HPDE6-E6E7 (cell line): ENCODE measurements around the gene KIRREL1.

Experiments
- DNase-seq: peaks from one replicate; pipeline ENCODE4 v3.0.0; 2011; ENCODE audit warnings: missing footprints; ENCODE audit errors: extremely low spot score

KIRREL1 gene

GRCh38 chr1:157993147-157993917, at the start of gene KIRREL1:
KIRREL1 (plus strand) TSS chr1:157993645; CDS start chr1:157993677, 32 bp downstream.
- no peak for DNase-seq

GRCh38 chr1:157944663-157945280, 48.7 kb upstream of the KIRREL1 start:
- no peak for DNase-seq

- DNase-seq = peak; percentile 34
These were observed 45.0 kb upstream of the KIRREL1 start for GRCh38 chr1:157948312-157949073.

GRCh38 chr1:157949074-157949354, 44.4 kb upstream of the KIRREL1 start:
- DNase-seq = no peak

GRCh38 chr1:157951230-157951629, 42.2 kb upstream of the KIRREL1 start:
- no peak for DNase-seq

GRCh38 chr1:157952601-157953000, 40.8 kb upstream of the KIRREL1 start:
- DNase-seq = no peak

- DNase-seq = no peak
These were observed 38.2 kb upstream of the KIRREL1 start for GRCh38 chr1:157955221-157955620.

- DNase-seq = no peak
These were observed 37.6 kb upstream of the KIRREL1 start for GRCh38 chr1:157955857-157956256.

- DNase-seq = no peak
These were observed 36.7 kb upstream of the KIRREL1 start for GRCh38 chr1:157956732-157957131.

- DNase-seq = no peak
These were observed 35.2 kb upstream of the KIRREL1 start for GRCh38 chr1:157958263-157958662.

GRCh38 chr1:157959750-157960149, 33.7 kb upstream of the KIRREL1 start:
- no peak for DNase-seq

- no peak for DNase-seq
These were observed 32.7 kb upstream of the KIRREL1 start for GRCh38 chr1:157960773-157961172.

- peak; percentile 76 for DNase-seq
These were observed 31.4 kb upstream of the KIRREL1 start for GRCh38 chr1:157961805-157962762.

GRCh38 chr1:157963713-157964112, 29.7 kb upstream of the KIRREL1 start:
- peak; percentile 67 for DNase-seq

GRCh38 chr1:157965584-157965983, 27.9 kb upstream of the KIRREL1 start:
- no peak for DNase-seq

GRCh38 chr1:157966031-157966537, 27.4 kb upstream of the KIRREL1 start:
- DNase-seq = no peak

GRCh38 chr1:157967205-157967604, 26.2 kb upstream of the KIRREL1 start:
- no peak for DNase-seq

GRCh38 chr1:157968508-157968907, 24.9 kb upstream of the KIRREL1 start:
- no peak for DNase-seq

- DNase-seq = peak; percentile 77
These were observed 24.5 kb upstream of the KIRREL1 start for GRCh38 chr1:157968946-157969345.

GRCh38 chr1:157969697-157970485, 23.6 kb upstream of the KIRREL1 start:
- DNase-seq = no peak

- DNase-seq = no peak
These were observed 21.7 kb upstream of the KIRREL1 start for GRCh38 chr1:157971769-157972168.
